ENCODE data around the gene RUVBL2.

GRCh38 chr19:49059053-49059452, 65.4 kb downstream of the RUVBL2 start:
- TF ChIP-seq EP300 (IDR thresholded peaks at IDR 0.05) (no peak), POLR2A (IDR thresholded peaks at IDR 0.05) (no peak), CTCF (IDR thresholded peaks at IDR 0.05) (no peak)

Data from gastroesophageal sphincter (tissue), 3 donors.